PFSK-1 (cell line): ENCODE data around the gene PTPRN2.

ENCODE experiments used
- FOXP2 ChIP-seq: optimal IDR thresholded peaks from 2 replicates; pipeline ENCODE3; 2011; ENCODE audit warnings: borderline replicate concordance, control low read depth, inconsistent platforms; ENCODE audit not compliant: insufficient read depth; ENCODE audit errors: extremely low read length, extremely low read depth
- POLR2AphosphoS5 ChIP-seq: IDR thresholded peaks from 2 replicates; pipeline ENCODE4 v1.6.1; 2012; ENCODE audit warnings: low read depth, mild to moderate bottlenecking, control low read depth, low read length, moderate library complexity
- REST ChIP-seq, 2 experiments: IDR thresholded peaks; 2 replicates each; pipeline versions ENCODE4 v1.6.1 to v1.8.0; 2011 to 2012; ENCODE audit warnings: low read depth in 2 of 2, low read length in 2 of 2, control low read depth in 1 of 2, inconsistent platforms in 1 of 2, mild to moderate bottlenecking in 1 of 2, moderate library complexity in 1 of 2; ENCODE audit not compliant: insufficient read depth in 1 of 2
- SIN3A ChIP-seq: IDR thresholded peaks from 2 replicates; pipeline ENCODE4 v1.6.1; 2012; ENCODE audit warnings: mild to moderate bottlenecking, low read length, moderate library complexity, borderline replicate concordance; ENCODE audit not compliant: insufficient read depth
- TAF1 ChIP-seq: IDR thresholded peaks from 2 replicates; pipeline ENCODE4 v1.6.1; 2012; ENCODE audit warnings: low read length, control low read depth, borderline replicate concordance; ENCODE audit not compliant: insufficient read depth

PTPRN2 gene

GRCh38 chr7:157937406-157937805 is 650.2 kb downstream of the PTPRN2 start:
- no peak for TF ChIP-seq TAF1

GRCh38 chr7:157936976-157937375 is 650.6 kb downstream of the PTPRN2 start:
- TF ChIP-seq REST (IDR thresholded peaks at IDR 0.05; ENCODE audit: insufficient read depth in 1 of 2, low read depth in 2 of 2, low read length in 2 of 2), result no peak
- no peak for TF ChIP-seq POLR2AphosphoS5
- TF ChIP-seq FOXP2, result no peak
- no peak for TF ChIP-seq SIN3A
- no peak for TF ChIP-seq TAF1

GRCh38 chr7:157932498-157933218 is 655.0 kb downstream of the PTPRN2 start:
- TF ChIP-seq REST (IDR thresholded peaks at IDR 0.05; ENCODE audit: insufficient read depth in 1 of 2, low read depth in 2 of 2, low read length in 2 of 2), result no peak
- TF ChIP-seq TAF1, result no peak
- TF ChIP-seq SIN3A, result no peak
- no peak for TF ChIP-seq POLR2AphosphoS5
- TF ChIP-seq FOXP2, result no peak

GRCh38 chr7:157930926-157931466 is 656.6 kb downstream of the PTPRN2 start:
- no peak for TF ChIP-seq POLR2AphosphoS5
- TF ChIP-seq SIN3A, result no peak
- TF ChIP-seq REST (IDR thresholded peaks at IDR 0.05; ENCODE audit: insufficient read depth in 1 of 2, low read depth in 2 of 2, low read length in 2 of 2), result no peak

- TF ChIP-seq POLR2AphosphoS5, result no peak
- no peak for TF ChIP-seq TAF1
- no peak for TF ChIP-seq REST (IDR thresholded peaks at IDR 0.05; ENCODE audit: insufficient read depth in 1 of 2, low read depth in 2 of 2, low read length in 2 of 2)
- TF ChIP-seq FOXP2, result no peak
- TF ChIP-seq SIN3A, result no peak
Measured at GRCh38 chr7:157930441-157930840, 657.2 kb downstream of the PTPRN2 start.
